Esophagus squamous epithelium (tissue), 5 donors: ENCODE measurements around the gene PRKCI. TPM values are rescaled to one million over a fixed set of nuclear protein-coding genes. Genes with fewer than 3 reads are reported as not detected.
"Not testable (repeated sequence)": the region's sequence is repeated elsewhere in the genome, so short reads cannot be mapped to it uniquely, and the experiment has no call there.

Source experiments
- DNase-seq: peaks from one replicate; lab custom pipeline; 2025; lab: John Stamatoyannopoulos, UW
- H3K27ac ChIP-seq, 4 donors: fragments of 200-600 bp; sonication (generic); one replicate each; pipeline ENCODE4 v1.5.1; 2016 to 2019; ENCODE audit warnings: mild to moderate bottlenecking in 1 of 4
- H3K27me3 ChIP-seq, 4 donors: fragments of 200-600 bp; sonication (generic); 1 replicate in 3 of 4; 2 replicates in 1 of 4; pipeline versions ENCODE4 v1.5.1 to v1.6.0; 2017 to 2021; ENCODE audit warnings: antibody characterized with exemption in 1 of 4
- H3K36me3 ChIP-seq, 3 donors: fragments of 200-600 bp; sonication (generic); one replicate each; pipeline ENCODE4 v1.5.1; 2016 to 2019
- H3K4me1 ChIP-seq, 3 donors: fragments of 200-600 bp; sonication (generic); one replicate each; pipeline ENCODE4 v1.5.1; 2017 to 2019
- H3K4me3 ChIP-seq, 4 donors: fragments of 200-600 bp; sonication (generic); 1 replicate in 3 of 4; 2 replicates in 1 of 4; pipeline ENCODE4 v1.5.1; 2016 to 2019; ENCODE audit warnings: mild to moderate bottlenecking in 2 of 4, moderate library complexity in 1 of 4
- H3K9me3 ChIP-seq, 3 donors: fragments of 200-600 bp; sonication (generic); one replicate each; pipeline ENCODE4 v1.5.1; 2016 to 2019
- POLR2A ChIP-seq, 4 donors: fragments of 450-650 bp; IDR thresholded peaks; one replicate each; pipeline ENCODE4 v1.6.1; 2017; ENCODE audit warnings: antibody characterized with exemption in 4 of 4, mild to moderate bottlenecking in 4 of 4, moderate library complexity in 3 of 4
- whole genome bisulfite sequencing, 2 donors: methylation state at CpG; one replicate each; pipeline ENCODE4 v1.1.5; 2018; 5-methylcytosine and 5-hydroxymethylcytosine counted together
- intact Hi-C: fragments of 100-400 bp; cut with DNase I; formaldehyde crosslinking; loops from one replicate; pipeline ENCODE4 v1.15.0; 2022
- total RNA-seq, 4 donors: library from RNA; depleted of rRNA; stranded (reverse); fragments of >200 nt; gene quantifications; one replicate each; pipeline ENCODE4 v1.1.0, GENCODE V29; 2016
- TF ChIP-seq, protein P1 (sequence below), 6 experiments: fragments of 450-650 bp in 4 of 6; fragments of 200-600 bp in 2 of 6; sonication (generic) in 2 of 6; IDR thresholded peaks; one replicate each; pipeline ENCODE4 v1.5.1; 2016 to 2019; ENCODE audit warnings: antibody characterized with exemption in 6 of 6, mild to moderate bottlenecking in 4 of 6, moderate library complexity in 4 of 6
- donor health status: DM: yes; HTN: yes; CAD: no.

The PRKCI gene
- total RNA-seq, 4 donors from 2014 or later: 27.7 to 41.1 (median 35.3) TPM

DNA sequence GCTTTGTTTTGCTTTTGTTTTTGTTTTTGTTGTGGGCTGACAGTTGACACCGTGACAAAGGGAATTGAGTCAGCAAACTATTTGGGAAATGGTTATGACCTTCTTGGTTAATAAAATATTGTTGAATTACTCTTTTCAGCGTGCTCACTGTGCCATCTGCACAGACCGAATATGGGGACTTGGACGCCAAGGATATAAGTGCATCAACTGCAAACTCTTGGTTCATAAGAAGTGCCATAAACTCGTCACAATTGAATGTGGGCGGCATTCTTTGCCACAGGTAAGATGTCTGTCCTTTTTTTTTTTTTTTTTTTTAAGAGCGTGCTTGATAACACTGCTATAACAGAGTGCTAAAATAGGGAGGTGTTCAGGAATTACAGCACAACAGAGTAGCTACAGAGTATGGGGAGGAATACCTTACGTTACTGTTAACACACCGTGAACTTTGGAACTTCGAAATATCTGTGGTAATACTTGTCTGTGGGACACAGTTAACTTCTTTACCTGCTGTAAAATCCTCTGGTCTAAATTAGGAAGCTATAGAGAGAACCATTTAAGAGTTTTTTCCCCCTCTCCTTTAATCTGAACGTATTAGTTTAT lies 48.2 kb downstream of the PRKCI start:
- no peak for DNase-seq
- Histone ChIP-seq H3K4me3 (no peak overlapping the region), H3K27me3 (no peaks in the 10 kb centered on the region), H3K4me1 (no peaks in the 10 kb centered on the region), H3K27ac (no peak overlapping the region), H3K36me3 (peaks cover 0 to 80% (median 14%) of the 10 kb centered on the region in 3 donors), H3K9me3 (no peaks in the 10 kb centered on the region)
- intact Hi-C loops: no loop called here
- no peak for TF ChIP-seq POLR2A (IDR thresholded peaks at IDR 0.05)
- TF ChIP-seq, protein P1, sequence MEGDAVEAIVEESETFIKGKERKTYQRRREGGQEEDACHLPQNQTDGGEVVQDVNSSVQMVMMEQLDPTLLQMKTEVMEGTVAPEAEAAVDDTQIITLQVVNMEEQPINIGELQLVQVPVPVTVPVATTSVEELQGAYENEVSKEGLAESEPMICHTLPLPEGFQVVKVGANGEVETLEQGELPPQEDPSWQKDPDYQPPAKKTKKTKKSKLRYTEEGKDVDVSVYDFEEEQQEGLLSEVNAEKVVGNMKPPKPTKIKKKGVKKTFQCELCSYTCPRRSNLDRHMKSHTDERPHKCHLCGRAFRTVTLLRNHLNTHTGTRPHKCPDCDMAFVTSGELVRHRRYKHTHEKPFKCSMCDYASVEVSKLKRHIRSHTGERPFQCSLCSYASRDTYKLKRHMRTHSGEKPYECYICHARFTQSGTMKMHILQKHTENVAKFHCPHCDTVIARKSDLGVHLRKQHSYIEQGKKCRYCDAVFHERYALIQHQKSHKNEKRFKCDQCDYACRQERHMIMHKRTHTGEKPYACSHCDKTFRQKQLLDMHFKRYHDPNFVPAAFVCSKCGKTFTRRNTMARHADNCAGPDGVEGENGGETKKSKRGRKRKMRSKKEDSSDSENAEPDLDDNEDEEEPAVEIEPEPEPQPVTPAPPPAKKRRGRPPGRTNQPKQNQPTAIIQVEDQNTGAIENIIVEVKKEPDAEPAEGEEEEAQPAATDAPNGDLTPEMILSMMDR (IDR thresholded peaks at IDR 0.05): no peak
- 92 to 93% methylated on average over 11 of the region's 11 CpGs for WGBS, 2 donors

DNA sequence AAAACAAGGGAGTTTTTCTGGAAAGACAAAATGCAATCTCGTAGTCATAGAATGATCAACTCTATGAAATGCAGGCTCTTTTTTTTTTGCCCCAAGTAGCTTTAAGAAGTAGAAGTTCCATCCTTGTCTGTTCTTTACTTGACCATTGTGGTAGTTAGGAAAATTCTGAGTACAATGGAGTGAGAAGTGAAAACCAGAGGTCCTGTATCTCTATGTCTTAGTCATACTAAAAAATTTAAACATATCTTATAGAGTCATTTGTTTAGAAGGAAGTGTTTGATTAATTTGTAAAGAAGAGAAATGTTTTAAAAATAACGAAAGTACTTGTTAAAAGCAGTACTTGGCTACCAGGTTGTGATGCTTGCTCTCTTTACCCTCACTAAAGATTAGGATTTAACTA lies 52.4 kb downstream of the PRKCI start:
- H3K9me3 ChIP-seq: no peaks in the 10 kb centered on the region
- no peak overlapping the region for H3K4me3 ChIP-seq
- no peak for DNase-seq
- TF ChIP-seq, protein P1 (IDR thresholded peaks at IDR 0.05): no peak
- no peak for TF ChIP-seq POLR2A (IDR thresholded peaks at IDR 0.05)
- intact Hi-C loops: no loop called here
- 76 to 82% methylated on average over 2 of the region's 2 CpGs for WGBS, 2 donors
- no peaks in the 10 kb centered on the region for H3K27me3 ChIP-seq
- H3K36me3 ChIP-seq: peaks cover 0 to 82% (median 12%) of the 10 kb centered on the region in 3 donors
- peaks cover 0 to 13% (median 5%) of the 10 kb centered on the region in 3 donors for H3K4me1 ChIP-seq
- H3K27ac ChIP-seq: no peak overlapping the region

DNA sequence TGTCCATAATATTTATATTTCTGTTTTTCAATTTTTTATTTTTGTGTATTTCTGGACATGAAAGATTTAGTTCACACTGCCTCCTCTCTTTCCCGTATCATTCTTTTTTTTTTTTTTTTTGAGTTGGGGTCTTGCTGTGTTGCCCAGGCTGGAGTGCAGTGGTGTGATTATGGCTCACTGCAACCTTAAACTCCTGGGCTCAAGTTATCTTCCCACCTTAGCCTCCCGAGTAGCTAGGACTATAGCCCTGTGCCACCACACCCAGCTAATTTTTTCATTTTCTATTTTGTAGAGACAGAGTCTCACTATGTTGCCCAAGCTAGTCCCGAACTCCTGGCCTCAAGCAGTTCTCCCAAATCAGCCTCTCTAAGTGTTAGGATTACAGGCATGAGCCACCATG lies 53.6 kb downstream of the PRKCI start:
- H3K4me3 ChIP-seq: no peak overlapping the region
- WGBS, 2 donors: 88 to 96% methylated on average over 3 of the region's 3 CpGs
- H3K36me3 ChIP-seq: peaks cover 0 to 82% (median 12%) of the 10 kb centered on the region in 3 donors
- peaks cover 0 to 13% (median 5%) of the 10 kb centered on the region in 3 donors for H3K4me1 ChIP-seq
- TF ChIP-seq POLR2A (IDR thresholded peaks at IDR 0.05): no peak
- TF ChIP-seq, protein P1 (IDR thresholded peaks at IDR 0.05): no peak
- intact Hi-C loops: no loop called here
- no peak for DNase-seq
- no peaks in the 10 kb centered on the region for H3K27me3 ChIP-seq
- no peaks in the 10 kb centered on the region for H3K9me3 ChIP-seq
- H3K27ac ChIP-seq: no peak overlapping the region

DNA sequence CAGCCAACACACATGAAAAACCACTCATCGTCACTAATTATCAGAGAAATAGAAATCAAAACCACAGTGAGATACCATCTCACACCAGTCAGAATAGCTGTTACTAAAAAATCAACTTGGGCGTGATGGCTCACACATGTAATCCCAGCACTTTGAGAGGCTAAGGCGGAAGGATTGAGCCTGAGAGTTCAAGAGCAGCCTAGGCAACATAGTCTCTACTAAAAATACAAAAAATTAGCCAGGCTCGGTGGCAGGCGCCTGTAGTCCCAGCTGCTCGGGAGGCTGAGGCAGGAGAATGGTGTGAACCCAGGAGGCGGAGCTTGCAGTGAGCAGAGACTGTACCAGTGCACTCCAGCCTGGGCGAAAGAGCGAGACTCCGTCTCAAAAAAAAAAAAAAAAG lies 55.1 kb downstream of the PRKCI start:
- H3K27ac ChIP-seq, H3K4me3 ChIP-seq, H3K27me3 ChIP-seq, DNase-seq, H3K9me3 ChIP-seq, intact Hi-C loops: not testable (repeated sequence)
- H3K4me1 ChIP-seq: peaks cover 0 to 13% (median 5%) of the 10 kb centered on the region in 3 donors
- H3K36me3 ChIP-seq: peaks cover 0 to 82% (median 17%) of the 10 kb centered on the region in 3 donors
- WGBS, 2 donors: 86 to 94% methylated on average over 10 of the region's 10 CpGs

DNA sequence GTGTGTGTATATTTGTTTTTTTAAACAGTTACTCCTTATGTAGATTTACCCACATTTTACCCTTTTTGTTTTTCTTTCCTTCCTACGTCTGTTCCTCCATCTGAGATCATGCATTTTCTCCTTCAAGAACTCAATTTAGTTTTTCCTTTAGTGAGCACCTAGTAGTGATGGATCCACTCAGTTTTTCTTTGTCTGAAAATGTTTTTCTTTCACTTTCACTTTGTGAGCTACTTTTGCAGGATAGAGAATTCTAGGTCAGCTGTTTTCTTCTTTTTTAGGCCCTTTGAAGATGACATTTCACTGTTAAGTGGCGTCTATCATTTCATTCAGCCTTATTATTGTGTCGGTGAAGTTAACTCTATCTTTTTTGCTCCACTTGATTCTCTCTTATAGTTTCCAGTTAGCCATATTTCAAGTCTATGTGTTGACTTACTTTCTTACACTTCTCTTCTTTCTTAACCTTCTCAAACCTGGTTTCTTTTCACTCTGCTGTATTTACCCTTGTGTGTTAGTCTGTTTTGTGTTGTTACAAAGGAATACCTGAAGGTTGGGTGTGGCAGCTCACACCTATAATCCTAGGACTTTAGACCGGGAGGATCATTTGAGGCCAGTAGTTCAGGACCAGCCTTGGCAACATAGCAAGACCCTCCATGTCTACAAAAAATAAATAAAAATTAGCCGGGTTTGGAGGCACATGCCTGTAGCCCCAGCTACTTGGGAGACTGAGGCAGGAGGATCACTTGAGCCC lies 55.8 kb downstream of the PRKCI start:
- no peak overlapping the region for H3K27ac ChIP-seq
- H3K4me1 ChIP-seq: peaks cover 0 to 13% (median 5%) of the 10 kb centered on the region in 3 donors
- TF ChIP-seq, protein P1 (IDR thresholded peaks at IDR 0.05): no peak
- TF ChIP-seq POLR2A (IDR thresholded peaks at IDR 0.05): no peak
- no peak for DNase-seq
- WGBS, 2 donors: 60 to 69% methylated on average over 5 of the region's 5 CpGs
- no peaks in the 10 kb centered on the region for H3K9me3 ChIP-seq
- H3K4me3 ChIP-seq: no peak overlapping the region
- peaks cover 0 to 82% (median 17%) of the 10 kb centered on the region in 3 donors for H3K36me3 ChIP-seq
- intact Hi-C loops: no loop called here
- H3K27me3 ChIP-seq: no peaks in the 10 kb centered on the region
